ENCODE measurements around the gene IFI27. TPM values are rescaled to one million over a fixed set of nuclear protein-coding genes. Genes with fewer than 3 reads are reported as not detected.

Gene IFI27
- polyA plus RNA-seq, 1 of the 3 experiments (the other 2 are of a cell fraction) = 1.2 TPM

DNA sequence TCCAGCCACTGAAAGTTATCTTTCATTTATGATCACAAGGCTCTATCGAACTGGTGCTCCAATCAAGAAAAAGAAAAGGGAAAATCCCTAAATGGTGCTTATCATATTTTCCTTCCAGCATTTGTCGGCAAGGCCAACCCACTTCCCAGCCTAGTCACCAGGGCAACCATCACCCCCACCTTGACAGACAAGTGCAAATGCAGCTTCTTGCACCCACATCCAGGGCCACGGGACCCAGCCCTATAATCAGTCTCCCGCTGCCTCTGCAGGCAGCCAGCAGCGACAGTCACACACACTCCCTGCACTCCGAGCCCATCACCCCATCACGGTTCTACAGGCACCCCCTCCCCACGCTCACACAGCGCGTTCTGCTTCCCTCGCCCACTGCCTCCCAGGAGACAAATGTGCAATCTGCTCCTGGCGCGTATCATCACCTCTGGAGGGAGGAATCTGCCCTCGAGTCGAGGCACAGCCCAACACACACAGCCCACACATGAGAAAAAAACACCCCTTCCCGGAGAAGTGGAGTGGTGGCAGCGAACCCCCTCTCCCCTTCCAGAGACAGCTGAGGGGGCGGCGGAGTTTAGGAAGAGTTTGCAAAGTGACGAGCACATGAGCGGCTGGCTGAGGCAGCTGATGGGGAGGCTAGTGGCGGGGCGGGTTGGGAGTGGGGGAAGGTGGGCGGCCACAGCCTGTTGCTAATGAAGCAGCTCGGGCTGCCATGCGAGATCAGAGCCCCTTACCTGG lies 54.3 kb downstream of the IFI27 start:
- Histone ChIP-seq H3F3A (replicated peaks; ENCODE audit: insufficient read depth) (no peaks in the 10 kb centered on the region), H3K79me2 (ENCODE audit: insufficient read depth) (no peaks in the 10 kb centered on the region), H3K4me1 (ENCODE audit: control insufficient read depth in 1 of 2, insufficient read depth in 2 of 2, low read depth in 1 of 2, low read length in 1 of 2) (peaks cover 0 to 4% of the 10 kb centered on the region in 2 experiments; a peak in 1 of 4 replicates), H3K27ac (ENCODE audit: low read depth in 2 of 2, low read length in 1 of 2) (no peak overlapping the region), H3K9me3 (0 out of 2 replicates have a peak, but pooled peaks cover 5% of the 10 kb centered on the region), H3K27me3 (ENCODE audit: insufficient read depth) (no peaks in the 10 kb centered on the region), H3K9me2 (no peaks in the 10 kb centered on the region), H3K4me2 (no peak overlapping the region), H4K20me1 (ENCODE audit: insufficient read depth) (no peaks in the 10 kb centered on the region), H3K36me3 (replicated peaks in 1 of 2; ENCODE audit: control insufficient read depth in 1 of 2, insufficient read depth in 2 of 2, low read length in 1 of 2) (no peaks in the 10 kb centered on the region), H3K9ac (no peak overlapping the region), H3K4me3 (ENCODE audit: low read depth in 2 of 2, low read length in 1 of 2) (no peak overlapping the region), H2AFZ (ENCODE audit: low read depth) (no peak overlapping the region)
- TF ChIP-seq MEF2A (IDR thresholded peaks at IDR 0.05; ENCODE audit: borderline replicate concordance, low read depth) (no peak), ELF1 (IDR thresholded peaks at IDR 0.05) (no peak), IRF3 (IDR thresholded peaks at IDR 0.05; ENCODE audit: low read depth, low read length) (no peak), MAX (IDR thresholded peaks at IDR 0.05; ENCODE audit: low read depth) (no peak), TEAD4 (IDR thresholded peaks at IDR 0.05; ENCODE audit: borderline replicate concordance, insufficient read depth) (no peak), FOXJ3 (CRISPR knock-in tag; IDR thresholded peaks at IDR 0.05) (no peak), NFIC (IDR thresholded peaks at IDR 0.05; ENCODE audit: borderline replicate concordance) (no peak)
- no peak for DNase-seq
- CTCF ChIA-PET = interaction anchor here (0.8 to 1.7 kb wide), 2 partner anchors 28 to 33 kb away, joined by 3 to 6 read pairs; no protein-coding TSS in a partner anchor
- WGBS (ENCODE audit: low lambda C conversion rate) = 64% methylated on average over 23 of the region's 26 CpGs
- POLR2A ChIA-PET = no interaction called here

- POLR2A ChIA-PET = no interaction called here
- whole genome bisulfite sequencing (ENCODE audit: low lambda C conversion rate) = 76% methylated on average over 3 of the region's 3 CpGs
- no peak for TF ChIP-seq GABPA (IDR thresholded peaks at IDR 0.05; ENCODE audit: low read depth)
- TF ChIP-seq POLR2AphosphoS5 (IDR thresholded peaks at IDR 0.05; ENCODE audit: low read depth, low read length) = no peak
- TF ChIP-seq ELF1 (IDR thresholded peaks at IDR 0.05) = no peak
- TF ChIP-seq NRF1 (IDR thresholded peaks at IDR 0.05; ENCODE audit: low read depth, low read length) = no peak
- TF ChIP-seq TAF1 (IDR thresholded peaks at IDR 0.05; ENCODE audit: borderline replicate concordance, low read depth, low read length) = no peak
- no peak for TF ChIP-seq EZH2phosphoT487 (IDR thresholded peaks at IDR 0.05; ENCODE audit: borderline replicate concordance, low read depth)
- no peak for TF ChIP-seq TEAD4 (IDR thresholded peaks at IDR 0.05; ENCODE audit: borderline replicate concordance, insufficient read depth)
- TF ChIP-seq MAX (IDR thresholded peaks at IDR 0.05; ENCODE audit: low read depth) = no peak
- TF ChIP-seq RAD21 (IDR thresholded peaks at IDR 0.05; ENCODE audit: low read length) = no peak
- no peak for TF ChIP-seq MEF2A (IDR thresholded peaks at IDR 0.05; ENCODE audit: borderline replicate concordance, low read depth)
- TF ChIP-seq TCF12 (IDR thresholded peaks at IDR 0.05) = no peak
- TF ChIP-seq EP300 (IDR thresholded peaks at IDR 0.05; ENCODE audit: borderline replicate concordance in 1 of 2, low read depth in 1 of 2, low read length in 1 of 2) = no peak
- no peak for TF ChIP-seq FOXJ3 (CRISPR knock-in tag; IDR thresholded peaks at IDR 0.05)
- TF ChIP-seq, protein P1, sequence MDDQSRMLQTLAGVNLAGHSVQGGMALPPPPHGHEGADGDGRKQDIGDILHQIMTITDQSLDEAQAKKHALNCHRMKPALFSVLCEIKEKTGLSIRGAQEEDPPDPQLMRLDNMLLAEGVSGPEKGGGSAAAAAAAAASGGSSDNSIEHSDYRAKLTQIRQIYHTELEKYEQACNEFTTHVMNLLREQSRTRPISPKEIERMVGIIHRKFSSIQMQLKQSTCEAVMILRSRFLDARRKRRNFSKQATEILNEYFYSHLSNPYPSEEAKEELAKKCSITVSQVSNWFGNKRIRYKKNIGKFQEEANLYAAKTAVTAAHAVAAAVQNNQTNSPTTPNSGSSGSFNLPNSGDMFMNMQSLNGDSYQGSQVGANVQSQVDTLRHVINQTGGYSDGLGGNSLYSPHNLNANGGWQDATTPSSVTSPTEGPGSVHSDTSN (IDR thresholded peaks at IDR 0.05) = no peak
- no peak for TF ChIP-seq USF1 (IDR thresholded peaks at IDR 0.05; ENCODE audit: borderline replicate concordance, low read depth)
- TF ChIP-seq, protein P2, sequence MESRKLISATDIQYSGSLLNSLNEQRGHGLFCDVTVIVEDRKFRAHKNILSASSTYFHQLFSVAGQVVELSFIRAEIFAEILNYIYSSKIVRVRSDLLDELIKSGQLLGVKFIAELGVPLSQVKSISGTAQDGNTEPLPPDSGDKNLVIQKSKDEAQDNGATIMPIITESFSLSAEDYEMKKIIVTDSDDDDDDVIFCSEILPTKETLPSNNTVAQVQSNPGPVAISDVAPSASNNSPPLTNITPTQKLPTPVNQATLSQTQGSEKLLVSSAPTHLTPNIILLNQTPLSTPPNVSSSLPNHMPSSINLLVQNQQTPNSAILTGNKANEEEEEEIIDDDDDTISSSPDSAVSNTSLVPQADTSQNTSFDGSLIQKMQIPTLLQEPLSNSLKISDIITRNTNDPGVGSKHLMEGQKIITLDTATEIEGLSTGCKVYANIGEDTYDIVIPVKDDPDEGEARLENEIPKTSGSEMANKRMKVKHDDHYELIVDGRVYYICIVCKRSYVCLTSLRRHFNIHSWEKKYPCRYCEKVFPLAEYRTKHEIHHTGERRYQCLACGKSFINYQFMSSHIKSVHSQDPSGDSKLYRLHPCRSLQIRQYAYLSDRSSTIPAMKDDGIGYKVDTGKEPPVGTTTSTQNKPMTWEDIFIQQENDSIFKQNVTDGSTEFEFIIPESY (IDR thresholded peaks at IDR 0.05; ENCODE audit: borderline replicate concordance, low read depth) = no peak
- no peak for TF ChIP-seq FOXM1 (IDR thresholded peaks at IDR 0.05; ENCODE audit: low read depth)
These were observed 55.2 kb downstream of the IFI27 start for GRCh38 chr14:94165744-94166143.

More at GRCh38 chr14:94165744-94166143, 55.2 kb downstream of the IFI27 start:
- Histone ChIP-seq H3K4me2 (no peak overlapping the region), H4K20me1 (ENCODE audit: insufficient read depth) (no peaks in the 10 kb centered on the region), H3K9me3 (0 out of 2 replicates have a peak, but pooled peaks cover 5% of the 10 kb centered on the region), H3K4me1 (ENCODE audit: control insufficient read depth in 1 of 2, insufficient read depth in 2 of 2, low read depth in 1 of 2, low read length in 1 of 2) (peaks cover 2 to 4% of the 10 kb centered on the region in 2 experiments; a peak in 2 of 4 replicates), H3K27ac (ENCODE audit: low read depth in 2 of 2, low read length in 1 of 2) (no peak overlapping the region), H3K79me2 (ENCODE audit: insufficient read depth) (no peaks in the 10 kb centered on the region), H3K4me3 (ENCODE audit: low read depth in 2 of 2, low read length in 1 of 2) (no peak overlapping the region), H3K9me2 (no peaks in the 10 kb centered on the region), H3K36me3 (replicated peaks in 1 of 2; ENCODE audit: control insufficient read depth in 1 of 2, insufficient read depth in 2 of 2, low read length in 1 of 2) (no peaks in the 10 kb centered on the region), H2AFZ (ENCODE audit: low read depth) (no peak overlapping the region), H3F3A (replicated peaks; ENCODE audit: insufficient read depth) (peaks cover under 1% of the 10 kb centered on the region), H3K9ac (no peak overlapping the region), H3K27me3 (ENCODE audit: insufficient read depth) (no peaks in the 10 kb centered on the region)
- CTCF ChIA-PET = interaction anchor here (1.7 kb wide), 1 partner anchor 34 kb away, joined by 6 read pairs; no protein-coding TSS in a partner anchor
- no peak for DNase-seq
